ENCODE measurements around the gene LRIG1. TPM values are rescaled to one million over a fixed set of nuclear protein-coding genes. Genes with fewer than 3 reads are reported as not detected.

Gene LRIG1
- total RNA-seq, 1 experiment from 2014 or later, result 5.3 TPM

DNA sequence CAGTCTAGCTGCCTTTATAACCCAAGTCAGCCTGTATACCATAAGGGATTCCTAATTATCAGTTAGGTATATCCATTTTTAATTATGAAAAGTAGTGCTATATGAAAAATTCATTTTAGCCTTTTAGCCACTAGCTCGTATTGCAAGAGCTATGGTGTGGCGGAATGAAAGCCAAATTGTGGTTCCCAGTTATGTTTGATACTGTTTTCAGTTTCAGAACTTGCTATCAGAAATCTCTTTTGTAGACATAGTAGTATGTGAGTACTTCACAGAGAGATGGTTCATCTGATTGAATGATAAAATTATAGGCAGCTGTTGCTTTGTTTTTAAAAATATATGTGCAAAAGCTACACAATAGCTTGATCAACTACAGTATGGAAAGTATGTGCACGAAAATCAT, 145.4 kb downstream of the LRIG1 start:
- in situ Hi-C loops (cut with HindIII; ENCODE audit: low pct_unique_long_range_greater_than_20kb, low sequenced_read_pairs), result no loop called here
- TF ChIP-seq TCF7L2 (IDR thresholded peaks at IDR 0.05; ENCODE audit: low read depth, low read length) (no peak), SIN3A (IDR thresholded peaks at IDR 0.05; ENCODE audit: borderline replicate concordance, insufficient read depth, low read depth, low read length) (no peak), REST (IDR thresholded peaks at IDR 0.05; ENCODE audit: insufficient read depth in 1 of 2, low read depth in 2 of 2, low read length in 1 of 2) (no peak), POLR2AphosphoS5 (IDR thresholded peaks at IDR 0.05; ENCODE audit: low read depth, low read length) (no peak)
- TF ChIP-seq, protein P1, sequence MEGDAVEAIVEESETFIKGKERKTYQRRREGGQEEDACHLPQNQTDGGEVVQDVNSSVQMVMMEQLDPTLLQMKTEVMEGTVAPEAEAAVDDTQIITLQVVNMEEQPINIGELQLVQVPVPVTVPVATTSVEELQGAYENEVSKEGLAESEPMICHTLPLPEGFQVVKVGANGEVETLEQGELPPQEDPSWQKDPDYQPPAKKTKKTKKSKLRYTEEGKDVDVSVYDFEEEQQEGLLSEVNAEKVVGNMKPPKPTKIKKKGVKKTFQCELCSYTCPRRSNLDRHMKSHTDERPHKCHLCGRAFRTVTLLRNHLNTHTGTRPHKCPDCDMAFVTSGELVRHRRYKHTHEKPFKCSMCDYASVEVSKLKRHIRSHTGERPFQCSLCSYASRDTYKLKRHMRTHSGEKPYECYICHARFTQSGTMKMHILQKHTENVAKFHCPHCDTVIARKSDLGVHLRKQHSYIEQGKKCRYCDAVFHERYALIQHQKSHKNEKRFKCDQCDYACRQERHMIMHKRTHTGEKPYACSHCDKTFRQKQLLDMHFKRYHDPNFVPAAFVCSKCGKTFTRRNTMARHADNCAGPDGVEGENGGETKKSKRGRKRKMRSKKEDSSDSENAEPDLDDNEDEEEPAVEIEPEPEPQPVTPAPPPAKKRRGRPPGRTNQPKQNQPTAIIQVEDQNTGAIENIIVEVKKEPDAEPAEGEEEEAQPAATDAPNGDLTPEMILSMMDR (IDR thresholded peaks at IDR 0.05), result no peak
- H3K27ac ChIP-seq (ENCODE audit: low read length), result no peak overlapping the region
- no peaks in the 10 kb centered on the region for H3K36me3 ChIP-seq (ENCODE audit: control insufficient read depth, insufficient read depth, low read length)
- intact Hi-C loops (cut with micrococcal nuclease; ENCODE audit: unreplicated experiment), result no loop called here
- CTCF ChIA-PET, result no interaction called here
- H3K9me3 ChIP-seq (ENCODE audit: control insufficient read depth, insufficient read depth, low read depth, low read length), result no peaks in the 10 kb centered on the region
- ATAC-seq (no peak), DNase-seq (ENCODE audit: low read depth, low spot score) (no peak)
- POLR2A ChIA-PET, result no interaction called here
- H3K4me1 ChIP-seq (ENCODE audit: control insufficient read depth, insufficient read depth, low read length), result no peaks in the 10 kb centered on the region
- no peaks in the 10 kb centered on the region for H3K27me3 ChIP-seq (ENCODE audit: control insufficient read depth, insufficient read depth, low read length)
- no TSS peak for BruUV-seq (replicated peaks)
- H3K4me3 ChIP-seq (ENCODE audit: low read depth in 2 of 2, low read length in 2 of 2), result no peak overlapping the region

- intact Hi-C loops (cut with micrococcal nuclease; ENCODE audit: unreplicated experiment), result no loop called here
- DNase-seq (ENCODE audit: low read depth, low spot score), result no peak
- Histone ChIP-seq H3K27ac (ENCODE audit: low read length) (no peak overlapping the region), H3K36me3 (ENCODE audit: control insufficient read depth, insufficient read depth, low read length) (no peaks in the 10 kb centered on the region), H3K27me3 (ENCODE audit: control insufficient read depth, insufficient read depth, low read length) (no peaks in the 10 kb centered on the region), H3K4me1 (ENCODE audit: control insufficient read depth, insufficient read depth, low read length) (no peaks in the 10 kb centered on the region), H3K9me3 (ENCODE audit: control insufficient read depth, insufficient read depth, low read depth, low read length) (no peaks in the 10 kb centered on the region), H3K4me3 (ENCODE audit: low read depth in 2 of 2, low read length in 2 of 2) (no peak overlapping the region)
- in situ Hi-C loops (cut with HindIII; ENCODE audit: low pct_unique_long_range_greater_than_20kb, low sequenced_read_pairs), result no loop called here
- no peak for TF ChIP-seq REST (IDR thresholded peaks at IDR 0.05; ENCODE audit: insufficient read depth in 1 of 2, low read depth in 2 of 2, low read length in 1 of 2)
- TF ChIP-seq SIN3A (IDR thresholded peaks at IDR 0.05; ENCODE audit: borderline replicate concordance, insufficient read depth, low read depth, low read length), result no peak
- TF ChIP-seq TCF7L2 (IDR thresholded peaks at IDR 0.05; ENCODE audit: low read depth, low read length), result no peak
- TF ChIP-seq, protein P1 (IDR thresholded peaks at IDR 0.05), result no peak
- no peak for TF ChIP-seq POLR2AphosphoS5 (IDR thresholded peaks at IDR 0.05; ENCODE audit: low read depth, low read length)
- POLR2A ChIA-PET, result interaction anchor here (0.6 kb wide), 1 partner anchor 9 kb away, joined by 3 read pairs; no protein-coding TSS in a partner anchor
- ATAC-seq, result no peak
- BruUV-seq (replicated peaks), result no TSS peak
- CTCF ChIA-PET, result interaction anchor here (0.6 to 0.7 kb wide), 2 partner anchors 35 to 77 kb away, joined by 4 to 12 read pairs; no protein-coding TSS in a partner anchor
Measured at GRCh38 chr3:66354001-66354400, 146.8 kb downstream of the LRIG1 start.

All from Panc1 (cell line).